ENCODE measurements around the gene SMIM15. TPM values are rescaled to one million over a fixed set of nuclear protein-coding genes. Genes with fewer than 3 reads are reported as not detected.

SMIM15 gene
- total RNA-seq, 3 donors from 2014 or later = 63.5 to 104 (median 79.2) TPM

DNA sequence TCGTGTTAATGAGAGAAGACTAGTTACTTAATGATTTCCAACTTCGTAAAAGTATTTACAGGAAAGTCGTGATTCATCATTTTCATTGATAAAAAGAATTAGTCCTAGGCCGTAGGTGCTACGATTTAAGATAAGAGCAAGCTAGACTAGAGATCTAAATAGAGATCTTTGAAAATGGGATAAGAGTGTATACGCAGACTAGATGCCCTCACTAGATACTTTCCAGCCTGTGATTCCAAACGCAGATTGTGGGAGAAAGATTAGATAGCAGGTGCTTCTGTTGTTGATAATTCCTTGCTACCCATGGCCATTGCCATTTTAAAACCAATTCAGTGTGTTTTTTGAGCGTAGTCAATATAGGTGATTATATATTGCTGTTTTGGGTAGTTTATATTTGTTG lies 6.7 kb upstream of the SMIM15 start:
- TF ChIP-seq, protein P1, sequence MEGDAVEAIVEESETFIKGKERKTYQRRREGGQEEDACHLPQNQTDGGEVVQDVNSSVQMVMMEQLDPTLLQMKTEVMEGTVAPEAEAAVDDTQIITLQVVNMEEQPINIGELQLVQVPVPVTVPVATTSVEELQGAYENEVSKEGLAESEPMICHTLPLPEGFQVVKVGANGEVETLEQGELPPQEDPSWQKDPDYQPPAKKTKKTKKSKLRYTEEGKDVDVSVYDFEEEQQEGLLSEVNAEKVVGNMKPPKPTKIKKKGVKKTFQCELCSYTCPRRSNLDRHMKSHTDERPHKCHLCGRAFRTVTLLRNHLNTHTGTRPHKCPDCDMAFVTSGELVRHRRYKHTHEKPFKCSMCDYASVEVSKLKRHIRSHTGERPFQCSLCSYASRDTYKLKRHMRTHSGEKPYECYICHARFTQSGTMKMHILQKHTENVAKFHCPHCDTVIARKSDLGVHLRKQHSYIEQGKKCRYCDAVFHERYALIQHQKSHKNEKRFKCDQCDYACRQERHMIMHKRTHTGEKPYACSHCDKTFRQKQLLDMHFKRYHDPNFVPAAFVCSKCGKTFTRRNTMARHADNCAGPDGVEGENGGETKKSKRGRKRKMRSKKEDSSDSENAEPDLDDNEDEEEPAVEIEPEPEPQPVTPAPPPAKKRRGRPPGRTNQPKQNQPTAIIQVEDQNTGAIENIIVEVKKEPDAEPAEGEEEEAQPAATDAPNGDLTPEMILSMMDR (IDR thresholded peaks at IDR 0.05) = no peak
- H3K9me3 ChIP-seq = no peaks in the 10 kb centered on the region
- H3K36me3 ChIP-seq (ENCODE audit: low read depth) = no peaks in the 10 kb centered on the region
- no peak overlapping the region for H3K4me3 ChIP-seq
- no peak for ATAC-seq
- no peak for DNase-seq
- intact Hi-C loops (cut with DNase I, micrococcal nuclease) = no loop called here
- no peaks in the 10 kb centered on the region for H3K4me1 ChIP-seq (ENCODE audit: low read depth)

DNA sequence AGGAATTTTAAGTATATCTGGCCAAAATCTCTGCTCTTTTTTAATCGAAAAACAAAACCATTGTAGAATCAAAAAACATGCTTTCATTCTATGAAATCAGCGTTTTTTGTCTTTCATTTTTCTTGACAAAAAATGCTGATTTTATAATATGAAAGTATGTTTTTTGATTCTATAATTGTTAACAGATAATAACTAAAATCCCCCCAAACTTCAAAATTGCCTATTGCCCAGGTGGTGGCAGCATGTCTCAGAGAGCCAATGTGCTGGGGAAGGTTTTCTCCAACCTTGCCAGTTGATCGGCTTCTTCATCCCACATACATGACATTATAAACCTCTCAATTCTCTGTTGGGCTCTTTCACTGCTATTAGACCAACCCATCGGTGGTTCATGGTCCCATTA lies 5.1 kb upstream of the SMIM15 start:
- peak; percentile 33 for ATAC-seq
- Histone ChIP-seq H3K9me3 (no peaks in the 10 kb centered on the region), H3K36me3 (ENCODE audit: low read depth) (no peaks in the 10 kb centered on the region), H3K4me3 (no peak overlapping the region), H3K4me1 (ENCODE audit: low read depth) (no peaks in the 10 kb centered on the region)
- TF ChIP-seq, protein P1 (IDR thresholded peaks at IDR 0.05) = no peak
- intact Hi-C loops (cut with DNase I, micrococcal nuclease) = no loop called here
- peak in 1 of 3 donors; percentile 35 for DNase-seq

GRCh38 chr5:61163905-61164304 lies 1.6 kb upstream of the SMIM15 start:
- Histone ChIP-seq H3K4me3 (no peak overlapping the region), H3K9me3 (no peaks in the 10 kb centered on the region), H3K36me3 (ENCODE audit: low read depth) (no peaks in the 10 kb centered on the region), H3K4me1 (ENCODE audit: low read depth) (peaks cover 12% of the 10 kb centered on the region)
- TF ChIP-seq, protein P1 (IDR thresholded peaks at IDR 0.05) = no peak
- intact Hi-C loops (cut with DNase I, micrococcal nuclease) = no loop called here
- DNase-seq = no peak
- no peak for ATAC-seq

DNA sequence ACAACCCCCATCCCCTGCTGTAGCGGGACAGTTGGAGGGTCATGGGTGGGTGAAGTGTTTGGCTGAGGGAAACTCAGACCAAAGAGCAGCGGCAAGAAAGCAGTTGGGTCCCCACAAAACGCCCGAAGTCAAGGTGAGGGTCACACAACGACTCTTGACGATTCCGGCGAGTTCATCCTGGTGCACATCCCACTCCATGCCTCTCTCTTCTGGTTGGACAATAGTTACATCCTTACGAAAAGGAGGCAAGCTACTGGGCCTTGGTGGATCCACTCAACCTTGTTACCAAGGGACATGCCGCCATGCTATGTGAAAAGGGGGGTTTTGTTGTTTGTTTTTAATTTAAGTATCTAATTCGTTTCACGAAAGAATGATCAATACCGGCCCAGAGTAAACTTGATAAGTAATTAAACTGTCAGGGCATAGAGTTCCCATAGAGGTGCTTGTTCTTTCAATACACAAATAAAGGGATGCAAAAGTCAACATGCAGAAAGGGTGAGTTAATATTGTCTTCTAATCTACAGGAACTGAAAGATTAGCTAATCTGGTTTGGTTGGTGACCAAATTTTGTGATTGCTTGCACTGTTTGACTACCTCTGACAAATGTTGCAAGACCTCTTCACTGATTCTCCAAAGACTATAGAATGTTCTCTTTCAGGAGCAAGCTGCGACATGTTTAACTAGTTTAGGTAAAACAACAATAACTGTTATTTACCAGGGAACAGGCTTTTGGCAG lies 732 bp upstream of the SMIM15 start:
- Histone ChIP-seq H3K9me3 (no peaks in the 10 kb centered on the region), H3K36me3 (ENCODE audit: low read depth) (no peaks in the 10 kb centered on the region), H3K4me3 (peak overlapping the region; percentile 59), H3K4me1 (ENCODE audit: low read depth) (peaks cover 12% of the 10 kb centered on the region)
- intact Hi-C loops (cut with DNase I, micrococcal nuclease) = no loop called here
- DNase-seq (peak in 1 of 3 donors; percentile 40), ATAC-seq (peak; percentile 37)
- TF ChIP-seq, protein P1 (IDR thresholded peaks at IDR 0.05) = no peak

DNA sequence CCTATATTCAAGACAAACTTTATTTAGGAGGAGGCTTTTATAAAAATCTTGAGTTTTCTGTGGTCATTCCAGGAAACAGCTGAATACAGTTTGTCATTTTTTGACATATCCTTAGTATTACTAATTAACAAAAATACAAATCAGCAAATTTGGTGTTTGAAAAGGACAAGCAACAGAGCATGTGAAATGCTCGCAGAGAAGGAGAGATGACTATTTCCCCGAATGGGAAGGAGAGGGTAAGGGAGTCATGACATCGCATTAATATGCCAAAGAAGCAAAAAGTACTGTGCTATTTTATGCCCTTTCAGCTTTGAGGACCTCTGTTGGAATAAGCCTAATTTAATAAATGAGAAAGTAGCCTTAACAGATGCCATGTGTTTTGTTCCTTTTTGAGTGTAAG lies 1.8 kb downstream of the SMIM15 start:
- no peaks in the 10 kb centered on the region for H3K9me3 ChIP-seq
- H3K4me1 ChIP-seq (ENCODE audit: low read depth) = peaks cover 12% of the 10 kb centered on the region
- intact Hi-C loops (cut with DNase I, micrococcal nuclease) = no loop called here
- no peak overlapping the region for H3K4me3 ChIP-seq
- no peak for ATAC-seq
- TF ChIP-seq, protein P1 (IDR thresholded peaks at IDR 0.05) = no peak
- no peaks in the 10 kb centered on the region for H3K36me3 ChIP-seq (ENCODE audit: low read depth)
- no peak for DNase-seq
